GM12873 (cell line): Measurements from ENCODE around the gene TFIP11.
A peak's percentile ranks its signal among the peaks of the same experiment; 100 is the strongest.

Experiments
- CTCF ChIP-seq: IDR thresholded peaks from 2 replicates; pipeline ENCODE4 v1.5.1; 2012; ENCODE audit warnings: low read depth, mild to moderate bottlenecking, moderate library complexity, low read length, control low read depth; ENCODE audit not compliant: insufficient read depth; ENCODE audit errors: missing control alignments

TFIP11 gene

GRCh38 chr22:26516503-26516902, 4.2 kb upstream of the TFIP11 start:
- no peak for TF ChIP-seq CTCF

GRCh38 chr22:26515931-26516330, 3.7 kb upstream of the TFIP11 start:
- no peak for TF ChIP-seq CTCF

GRCh38 chr22:26514419-26515161, 2.3 kb upstream of the TFIP11 start:
- TF ChIP-seq CTCF: no peak

- no peak for TF ChIP-seq CTCF
Observed at GRCh38 chr22:26513838-26514237, 1.6 kb upstream of the TFIP11 start.

- no peak for TF ChIP-seq CTCF
Observed at GRCh38 chr22:26508148-26508547, 4.1 kb downstream of the TFIP11 start.

- no peak for TF ChIP-seq CTCF
Observed at GRCh38 chr22:26503758-26504157, 8.5 kb downstream of the TFIP11 start.

DNA sequence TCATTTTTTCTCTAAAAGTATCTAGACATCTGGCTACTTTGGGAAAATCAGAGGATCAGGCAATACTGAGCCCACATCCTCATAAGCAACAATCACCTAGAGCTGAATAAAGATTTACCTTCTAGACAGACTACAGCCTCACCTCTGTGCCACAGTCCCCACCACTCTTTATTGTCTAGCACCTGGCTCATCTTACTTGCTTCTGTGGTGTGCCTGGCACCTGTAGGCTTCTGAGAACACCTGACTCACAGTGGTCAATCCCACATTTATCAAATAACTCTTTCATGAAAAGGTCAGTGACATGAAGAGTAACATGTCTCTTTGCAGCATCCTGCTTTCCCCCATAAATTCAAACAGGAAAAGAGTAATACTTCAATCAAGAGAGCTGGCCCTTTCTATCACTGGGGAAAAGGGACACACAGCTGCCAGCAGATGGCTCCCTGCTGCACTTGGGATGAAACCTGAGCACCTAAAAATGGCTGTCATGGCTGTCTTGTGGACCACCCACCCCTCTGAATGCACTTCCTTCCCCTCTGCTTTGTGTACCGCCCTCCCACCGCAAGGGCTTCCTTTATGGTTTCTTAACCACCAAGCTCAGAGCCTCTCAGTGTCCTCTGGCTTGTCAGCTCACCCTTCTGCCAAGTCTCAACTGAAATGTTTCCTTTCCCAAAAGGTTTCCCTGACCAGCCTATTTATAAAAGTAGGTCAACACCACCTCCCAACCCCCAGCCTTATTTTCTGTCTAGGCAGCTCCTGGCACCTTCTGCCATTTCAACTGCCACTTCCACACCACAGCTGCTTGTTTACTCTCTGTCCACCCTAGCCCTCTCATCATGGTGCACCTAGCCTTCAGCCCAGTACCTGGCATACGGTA, 9.3 kb downstream of the TFIP11 start:
- peak; percentile 81 for TF ChIP-seq CTCF
